HFFc6 (cell line): ENCODE results near the gene S100A3. TPM values are rescaled to one million over a fixed set of nuclear protein-coding genes. Genes with fewer than 3 reads are reported as not detected.
A peak's percentile ranks its signal among the peaks of the same experiment; 100 is the strongest.

Source experiments
- DNase-seq: peaks from one replicate; pipeline ENCODE4 v3.0.0-alpha.2; 2018
- H3K27ac Mint-ChIP-seq: 2 replicates; pipeline ENCODE4 v1.8.0; 2020; ENCODE audit warnings: mild to moderate bottlenecking, mixed read lengths
- H3K27me3 Mint-ChIP-seq: 2 replicates; pipeline ENCODE4 v1.8.0; 2021; ENCODE audit warnings: mild to moderate bottlenecking, moderate library complexity, mixed read lengths; ENCODE audit not compliant: insufficient read depth
- H3K36me3 Mint-ChIP-seq: 2 replicates; pipeline ENCODE4 v1.8.0; 2021; ENCODE audit warnings: low read depth, mixed read lengths
- H3K4me1 Mint-ChIP-seq: 2 replicates; pipeline ENCODE4 v1.8.0; 2020; ENCODE audit warnings: low read depth, mixed read lengths
- H3K4me3 Mint-ChIP-seq: 2 replicates; pipeline ENCODE4 v1.8.0; 2020; ENCODE audit warnings: mild to moderate bottlenecking, moderate library complexity, mixed read lengths
- H3K9me3 Mint-ChIP-seq: 2 replicates; pipeline ENCODE4 v1.8.0; 2020; ENCODE audit warnings: mild to moderate bottlenecking, mixed read lengths
- CTCF ChIP-seq: fragments of 200-600 bp; sonication (generic); IDR thresholded peaks from 2 replicates; pipeline ENCODE4 v1.5.0; 2021; ENCODE audit warnings: antibody characterized with exemption, mild to moderate bottlenecking
- total RNA-seq, 6 experiments: library from RNA; stranded (reverse); fragmentation: NEBNext Ultra II Directional; extraction: Animal tissue kit (Norgen Biotek cat#: 25700); gene quantifications; 2 replicates in 1 of 6; 3 replicates in 5 of 6; pipeline ENCODE4 v1.2.3, GENCODE V29; 2021

The S100A3 gene
- total RNA-seq, 6 experiments from 2014 or later = 3.4 to 5.6 (median 5.1) TPM

- H3K27me3 Mint-ChIP-seq = peaks cover 14% of the 10 kb centered on the region
These were observed 11.7 kb downstream of the S100A3 start for GRCh38 chr1:153537376-153537730.

GRCh38 chr1:153536671-153537375 is 12.2 kb downstream of the S100A3 start:
- H3K9me3 Mint-ChIP-seq = no peaks in the 10 kb centered on the region
- peak overlapping the region; percentile 97 for H3K27ac Mint-ChIP-seq
- peaks cover 19% of the 10 kb centered on the region for H3K36me3 Mint-ChIP-seq
- H3K4me1 Mint-ChIP-seq = peaks cover 88% of the 10 kb centered on the region
- peak overlapping the region; percentile 97 for H3K4me3 Mint-ChIP-seq
- H3K27me3 Mint-ChIP-seq = peaks cover 14% of the 10 kb centered on the region
- DNase-seq = no peak
- no peak for TF ChIP-seq CTCF

More at GRCh38 chr1:153537376-153537730, 11.7 kb downstream of the S100A3 start:
- no peak overlapping the region for H3K4me3 Mint-ChIP-seq
- no peak for DNase-seq
- H3K36me3 Mint-ChIP-seq = peaks cover 19% of the 10 kb centered on the region
- peak overlapping the region; percentile 24; the same call in 1 of the 2 replicates for H3K27ac Mint-ChIP-seq
- H3K4me1 Mint-ChIP-seq = peaks cover 88% of the 10 kb centered on the region
- no peaks in the 10 kb centered on the region for H3K9me3 Mint-ChIP-seq
- TF ChIP-seq CTCF = no peak

- H3K9me3 Mint-ChIP-seq = no peaks in the 10 kb centered on the region
- TF ChIP-seq CTCF = no peak
- H3K27me3 Mint-ChIP-seq = peaks cover 14% of the 10 kb centered on the region
- peak overlapping the region; percentile 97 for H3K27ac Mint-ChIP-seq
- H3K4me3 Mint-ChIP-seq = peak overlapping the region; percentile 97
- H3K4me1 Mint-ChIP-seq = peaks cover 88% of the 10 kb centered on the region
- peaks cover 19% of the 10 kb centered on the region for H3K36me3 Mint-ChIP-seq
- DNase-seq = peak; percentile 94
These were observed 12.9 kb downstream of the S100A3 start for GRCh38 chr1:153536012-153536670.

- Mint-ChIP-seq H3K4me3 (peak within 1 kb of the TSS; percentile 97), H3K27ac (peak within 1 kb of the TSS; percentile 97), H3K4me1 (peaks cover 84% of the 10 kb centered on the region)
These were observed 13.6 kb downstream of the S100A3 start, which contains the start of gene S100A6 for GRCh38 chr1:153535242-153536011. S100A6 (minus strand) TSS chr1:153535991; CDS start chr1:153535339, 652 bp downstream.

More at GRCh38 chr1:153535242-153536011, 13.6 kb downstream of the S100A3 start, which contains the start of gene S100A6:
- Mint-ChIP-seq H3K27me3 (peaks cover 14% of the 10 kb centered on the region), H3K36me3 (peaks cover 19% of the 10 kb centered on the region), H3K9me3 (no peaks in the 10 kb centered on the region)
- DNase-seq = peak; percentile 55
- peak; percentile 35 for TF ChIP-seq CTCF
